Mucosa of rectum (tissue), 2 donors: ENCODE measurements around the gene PLCL1.

Experiments used
- H3K27ac ChIP-seq, 2 donors: one replicate each; pipeline ENCODE4 v1.7.0; 2013; ENCODE audit warnings: inconsistent platforms in 2 of 2, low read depth in 2 of 2, low read length in 2 of 2
- H3K27me3 ChIP-seq, 2 donors: one replicate each; pipeline ENCODE4 v1.7.0; 2013; ENCODE audit warnings: low read length in 2 of 2; ENCODE audit not compliant: control insufficient read depth in 2 of 2, insufficient read depth in 2 of 2
- H3K36me3 ChIP-seq, 2 donors: one replicate each; pipeline ENCODE4 v1.7.0; 2013; ENCODE audit warnings: low read length in 2 of 2; ENCODE audit not compliant: control insufficient read depth in 2 of 2, insufficient read depth in 2 of 2
- H3K4me1 ChIP-seq, 2 donors: one replicate each; pipeline ENCODE4 v1.7.0; 2013; ENCODE audit warnings: low read length in 2 of 2, mild to moderate bottlenecking in 1 of 2; ENCODE audit not compliant: control insufficient read depth in 2 of 2, insufficient read depth in 2 of 2
- H3K4me3 ChIP-seq, 2 donors: one replicate each; pipeline ENCODE4 v1.7.0; 2013; ENCODE audit warnings: low read length in 2 of 2
- H3K9ac ChIP-seq, 2 donors: one replicate each; pipeline ENCODE4 v1.7.0; 2013; ENCODE audit warnings: low read length in 2 of 2, low read depth in 1 of 2, mild to moderate bottlenecking in 1 of 2
- H3K9me3 ChIP-seq, 2 donors: one replicate each; pipeline ENCODE4 v1.7.0; 2013; ENCODE audit warnings: low read length in 2 of 2; ENCODE audit not compliant: control insufficient read depth in 2 of 2
- donor health status: healthy.
- donor health status: Normal muscosa, but diverticular disease.

Gene PLCL1

GRCh38 chr2:197852108-197852507 lies 47.7 kb downstream of the PLCL1 start:
- Histone ChIP-seq H3K9ac (no peak overlapping the region), H3K27me3 (no peaks in the 10 kb centered on the region), H3K4me1 (peaks cover 2 to 11% of the 10 kb centered on the region in 2 donors), H3K9me3 (no peaks in the 10 kb centered on the region), H3K4me3 (no peak overlapping the region), H3K36me3 (no peaks in the 10 kb centered on the region), H3K27ac (no peak overlapping the region)

DNA sequence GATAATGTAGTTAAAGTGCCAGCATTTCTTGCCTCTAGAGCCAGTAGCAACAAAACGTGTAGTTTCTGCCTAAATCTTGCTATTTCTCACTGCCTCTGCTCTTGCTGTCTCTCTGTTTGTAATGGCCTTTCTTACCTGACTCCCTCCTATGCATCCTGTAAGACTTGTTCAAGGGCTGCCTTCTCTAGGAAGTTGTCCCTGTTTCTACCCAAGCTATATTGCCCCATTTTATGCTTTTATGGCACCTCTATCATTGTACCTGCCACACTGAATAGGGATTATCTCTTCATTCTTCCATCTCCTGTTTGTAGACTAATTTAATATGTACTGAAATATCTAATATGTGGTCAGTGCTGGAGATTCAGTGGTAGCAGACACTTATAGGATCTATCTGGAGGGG lies 49.2 kb downstream of the PLCL1 start:
- H3K9me3 ChIP-seq: no peaks in the 10 kb centered on the region
- H3K9ac ChIP-seq: no peak overlapping the region
- H3K27ac ChIP-seq: no peak overlapping the region
- no peaks in the 10 kb centered on the region for H3K36me3 ChIP-seq
- H3K4me3 ChIP-seq: no peak overlapping the region
- H3K4me1 ChIP-seq: peaks cover 2 to 11% of the 10 kb centered on the region in 2 donors
- H3K27me3 ChIP-seq: no peaks in the 10 kb centered on the region

DNA sequence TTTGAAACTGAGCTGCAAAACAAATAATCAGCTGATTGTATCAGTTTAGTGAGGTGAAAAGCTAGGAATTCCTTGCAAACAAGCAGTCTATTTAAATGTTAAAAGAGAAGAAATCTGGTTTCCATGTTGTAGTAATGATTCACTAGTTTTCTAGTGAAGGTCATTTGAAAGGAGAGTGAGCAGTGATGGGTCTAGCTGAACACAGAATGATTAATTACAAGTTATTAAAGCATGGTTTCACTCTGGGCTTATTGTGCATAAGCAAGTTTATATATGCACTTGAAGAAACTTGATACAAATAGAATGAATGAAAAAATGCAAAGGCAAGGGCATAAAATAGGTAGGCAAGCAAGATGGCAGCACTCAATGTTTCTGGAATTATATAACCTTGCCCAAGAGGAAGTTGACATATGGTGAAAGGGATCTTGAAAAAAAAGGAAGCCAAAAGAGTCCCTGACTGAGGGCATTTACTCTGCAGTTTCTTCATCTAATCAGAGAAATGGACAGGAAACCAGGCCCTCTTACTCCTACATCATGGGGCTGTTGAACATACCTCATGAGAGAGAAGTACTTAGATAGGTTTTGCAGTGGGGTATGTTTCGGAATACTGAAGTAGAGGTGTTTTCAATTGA lies 53.2 kb downstream of the PLCL1 start:
- peaks cover 2 to 5% of the 10 kb centered on the region in 2 donors for H3K4me1 ChIP-seq
- no peak overlapping the region for H3K27ac ChIP-seq
- no peak overlapping the region for H3K9ac ChIP-seq
- peaks cover 0 to 3% of the 10 kb centered on the region in 2 donors for H3K9me3 ChIP-seq
- H3K36me3 ChIP-seq: no peaks in the 10 kb centered on the region
- no peaks in the 10 kb centered on the region for H3K27me3 ChIP-seq
- H3K4me3 ChIP-seq: no peak overlapping the region

- Histone ChIP-seq H3K27ac (no peak overlapping the region), H3K4me1 (peaks cover 0 to under 1% of the 10 kb centered on the region in 2 donors), H3K36me3 (no peaks in the 10 kb centered on the region), H3K27me3 (no peaks in the 10 kb centered on the region), H3K4me3 (no peak overlapping the region), H3K9ac (no peak overlapping the region), H3K9me3 (peaks cover 0 to 3% of the 10 kb centered on the region in 2 donors)
These were observed 54.3 kb downstream of the PLCL1 start for GRCh38 chr2:197858607-197859140.

- H3K9ac ChIP-seq: no peak overlapping the region
- no peaks in the 10 kb centered on the region for H3K4me1 ChIP-seq
- no peak overlapping the region for H3K4me3 ChIP-seq
- no peaks in the 10 kb centered on the region for H3K36me3 ChIP-seq
- no peaks in the 10 kb centered on the region for H3K27me3 ChIP-seq
- H3K9me3 ChIP-seq: peaks cover 0 to 3% of the 10 kb centered on the region in 2 donors
- no peak overlapping the region for H3K27ac ChIP-seq
These were observed 58.0 kb downstream of the PLCL1 start for GRCh38 chr2:197862246-197862955.

DNA sequence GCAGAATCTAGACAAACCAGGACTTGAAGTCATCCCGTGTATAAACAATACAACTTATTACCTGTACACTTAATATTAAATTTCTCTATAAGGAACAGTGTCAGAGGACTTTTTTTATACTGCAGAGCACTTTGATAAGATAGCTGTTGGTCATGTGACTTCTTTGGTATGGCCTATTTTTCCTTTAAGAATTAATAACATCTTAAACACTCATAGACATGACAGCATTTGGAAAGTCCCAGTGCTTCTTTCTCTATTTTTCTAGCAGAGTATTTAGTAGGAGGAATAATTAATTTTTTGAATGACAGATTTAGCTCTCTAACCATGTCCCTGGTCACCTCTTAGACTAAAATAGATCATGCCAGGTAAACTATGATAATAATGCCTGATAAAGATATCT lies 59.4 kb downstream of the PLCL1 start:
- no peaks in the 10 kb centered on the region for H3K36me3 ChIP-seq
- no peaks in the 10 kb centered on the region for H3K27me3 ChIP-seq
- H3K9ac ChIP-seq: no peak overlapping the region
- H3K4me1 ChIP-seq: no peaks in the 10 kb centered on the region
- H3K27ac ChIP-seq: no peak overlapping the region
- H3K4me3 ChIP-seq: no peak overlapping the region
- H3K9me3 ChIP-seq: peaks cover 0 to 2% of the 10 kb centered on the region in 2 donors

DNA sequence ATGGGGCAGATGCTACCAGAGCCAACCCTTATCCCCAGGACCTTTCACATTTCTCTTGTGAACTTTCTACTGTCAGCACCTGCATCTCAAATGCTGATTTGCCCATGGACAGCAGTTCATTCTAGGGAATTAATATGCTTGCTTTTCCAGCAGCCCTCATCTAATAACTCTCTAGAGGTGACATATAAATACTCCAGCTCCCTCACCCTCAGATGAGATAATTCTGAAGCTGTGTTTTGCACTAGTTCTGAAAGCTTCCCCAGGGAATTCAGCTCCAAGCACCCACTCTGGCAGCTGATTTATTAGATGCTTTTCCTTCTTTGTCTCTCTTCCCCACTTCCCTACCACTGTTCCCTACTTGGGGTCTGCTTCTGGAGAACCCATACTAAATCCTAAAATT lies 62.1 kb downstream of the PLCL1 start:
- Histone ChIP-seq H3K27ac (no peak overlapping the region), H3K4me3 (no peak overlapping the region), H3K9me3 (no peaks in the 10 kb centered on the region), H3K9ac (no peak overlapping the region), H3K4me1 (no peaks in the 10 kb centered on the region), H3K27me3 (no peaks in the 10 kb centered on the region), H3K36me3 (no peaks in the 10 kb centered on the region)

- Histone ChIP-seq H3K4me1 (no peaks in the 10 kb centered on the region), H3K9ac (no peak overlapping the region), H3K36me3 (no peaks in the 10 kb centered on the region), H3K9me3 (no peaks in the 10 kb centered on the region), H3K4me3 (no peak overlapping the region), H3K27ac (no peak overlapping the region), H3K27me3 (no peaks in the 10 kb centered on the region)
These were observed 62.6 kb downstream of the PLCL1 start for GRCh38 chr2:197867033-197867432.

GRCh38 chr2:197867624-197868023 lies 63.2 kb downstream of the PLCL1 start:
- Histone ChIP-seq H3K36me3 (no peaks in the 10 kb centered on the region), H3K4me1 (no peaks in the 10 kb centered on the region), H3K27me3 (no peaks in the 10 kb centered on the region), H3K9me3 (no peaks in the 10 kb centered on the region), H3K4me3 (no peak overlapping the region), H3K27ac (no peak overlapping the region), H3K9ac (no peak overlapping the region)

DNA sequence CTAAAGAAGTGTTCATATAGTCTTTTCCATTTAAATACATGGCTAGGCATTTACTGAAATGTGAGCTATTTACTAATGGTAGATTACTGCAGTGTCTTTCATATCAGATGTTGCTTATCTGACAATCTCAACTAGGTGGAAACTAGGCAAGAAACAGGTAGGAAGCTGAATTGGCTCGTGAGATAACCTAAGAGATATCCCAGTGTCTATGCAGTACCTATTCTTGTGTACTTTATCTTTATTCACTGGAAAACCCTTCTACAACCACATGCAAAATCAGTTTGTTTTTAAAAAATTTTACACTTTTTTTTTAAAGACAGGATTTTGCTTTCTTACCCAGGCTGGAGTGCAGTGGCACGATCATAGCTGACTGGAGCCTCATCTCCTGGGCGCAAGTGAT lies 63.8 kb downstream of the PLCL1 start:
- H3K27ac ChIP-seq: no peak overlapping the region
- H3K4me1 ChIP-seq: no peaks in the 10 kb centered on the region
- H3K27me3 ChIP-seq: no peaks in the 10 kb centered on the region

More for the DNA sequence above, 63.8 kb downstream of the PLCL1 start:
- Histone ChIP-seq H3K9me3 (no peaks in the 10 kb centered on the region), H3K36me3 (no peaks in the 10 kb centered on the region), H3K9ac (no peak overlapping the region), H3K4me3 (no peak overlapping the region)
